Endothelial cell of umbilical vein (primary cell): ENCODE measurements around the gene ROBO2. TPM values are rescaled to one million over a fixed set of nuclear protein-coding genes. Genes with fewer than 3 reads are reported as not detected.

Experiments used
- BruUV-seq: library from RNA; stranded (reverse); fragments of 400-500 nt; replicated peaks from 2 replicates; lab custom pipeline; 2021; lab: Mats Ljungman, UMichigan
- CTCF ChIA-PET: fragments of 300-600, 350-600 bp; sonication (Branson Sonifier 250); formaldehyde crosslinking; loops from one replicate; lab custom pipeline; 2021; ENCODE audit warnings: antibody characterized with exemption, inconsistent platforms; lab: Charles Lee
- POLR2A ChIA-PET: fragments of 300-600, 350-600 bp; sonication (Branson Sonifier 250); formaldehyde crosslinking; loops from one replicate; lab custom pipeline; 2021; ENCODE audit warnings: antibody characterized with exemption, inconsistent platforms; lab: Charles Lee
- DNase-seq: peaks from one replicate; pipeline ENCODE4 v3.0.0-alpha.2; 2011; ENCODE audit warnings: low read depth, low spot score
- FAIRE-seq: peaks from 2 replicates; lab custom pipeline; 2011; peaks lifted over from hg19 to GRCh38; lab: Jason Lieb, UNC
- H2AFZ ChIP-seq: 2 replicates; pipeline ENCODE4 v1.6.0; 2012; ENCODE audit warnings: low read depth, low read length, control low read depth, inconsistent platforms
- H3K27ac ChIP-seq: 2 replicates; pipeline ENCODE4 v1.5.1; 2011; ENCODE audit warnings: low read depth, mild to moderate bottlenecking, control low read depth, low read length, moderate library complexity; ENCODE audit not compliant: insufficient read depth
- H3K27me3 ChIP-seq, 2 experiments: 2 replicates each; pipeline versions ENCODE4 v1.6.0 to v1.6.1; 2011; ENCODE audit warnings: low read length in 2 of 2, mixed read lengths in 1 of 2; ENCODE audit not compliant: control insufficient read depth in 2 of 2, insufficient read depth in 2 of 2
- H3K36me3 ChIP-seq, 2 experiments: 2 replicates in 1 of 2; 3 replicates in 1 of 2; pipeline ENCODE4 v1.5.1; 2011; ENCODE audit warnings: low read length in 2 of 2, mild to moderate bottlenecking in 1 of 2, moderate library complexity in 1 of 2; ENCODE audit not compliant: control insufficient read depth in 2 of 2, insufficient read depth in 2 of 2; ENCODE audit errors: extremely low read depth in 1 of 2
- H3K4me1 ChIP-seq: 3 replicates; pipeline ENCODE4 v1.5.1; 2011; ENCODE audit warnings: mild to moderate bottlenecking, low read length; ENCODE audit not compliant: control insufficient read depth, insufficient read depth; ENCODE audit errors: extremely low read depth
- H3K4me2 ChIP-seq: 2 replicates; pipeline ENCODE4 v1.6.1; 2011; ENCODE audit warnings: low read length, control low read depth, mixed read lengths; ENCODE audit not compliant: insufficient read depth
- H3K4me3 ChIP-seq, 3 experiments: fragments of 200-600 bp in 1 of 3; sonication (generic), shearing (Covaris generic) in 1 of 3; replicated peaks in 1 of 3; 2 replicates each; pipeline ENCODE4 v1.5.1; 2011 to 2016; ENCODE audit warnings: control low read depth in 3 of 3, low read length in 3 of 3, mild to moderate bottlenecking in 2 of 3, inconsistent platforms in 1 of 3, low read depth in 1 of 3, moderate library complexity in 1 of 3; ENCODE audit not compliant: insufficient read depth in 1 of 3
- H3K79me2 ChIP-seq: 2 replicates; pipeline ENCODE4 v1.6.0; 2012; ENCODE audit warnings: low read length, inconsistent platforms; ENCODE audit not compliant: control insufficient read depth, insufficient read depth
- H3K9ac ChIP-seq: replicated peaks from 2 replicates; pipeline ENCODE3; 2011; ENCODE audit warnings: low read length, control low read depth; ENCODE audit not compliant: insufficient read depth; ENCODE audit errors: extremely low read depth
- H3K9me1 ChIP-seq: replicated peaks from 3 replicates; pipeline ENCODE4 v1.6.0; 2011; ENCODE audit warnings: mild to moderate bottlenecking, low read length; ENCODE audit not compliant: control insufficient read depth, insufficient read depth; ENCODE audit errors: extremely low read depth
- H3K9me3 ChIP-seq: replicated peaks from 2 replicates; pipeline ENCODE4 v1.5.1; 2012; ENCODE audit warnings: low read length, inconsistent platforms; ENCODE audit not compliant: control insufficient read depth, insufficient read depth
- H4K20me1 ChIP-seq: replicated peaks from 2 replicates; pipeline ENCODE3; 2011; ENCODE audit warnings: mild to moderate bottlenecking, low read length; ENCODE audit not compliant: control insufficient read depth, insufficient read depth; ENCODE audit errors: extremely low read depth
- FOS ChIP-seq: IDR thresholded peaks from 2 replicates; pipeline ENCODE4 v1.6.1; 2011; ENCODE audit warnings: mild to moderate bottlenecking, low read length, moderate library complexity, borderline replicate concordance; ENCODE audit not compliant: insufficient read depth
- GATA2 ChIP-seq: IDR thresholded peaks from 2 replicates; pipeline ENCODE4 v1.7.0; 2011; ENCODE audit warnings: low read depth, mild to moderate bottlenecking, moderate library complexity, mixed read lengths, low read length; ENCODE audit not compliant: insufficient read length, insufficient read depth
- JUN ChIP-seq: IDR thresholded peaks from 2 replicates; pipeline ENCODE4 v1.6.1; 2011; ENCODE audit warnings: borderline replicate concordance, low read depth; ENCODE audit not compliant: insufficient read length, insufficient read depth
- MYC ChIP-seq: IDR thresholded peaks from one replicate; pipeline ENCODE4 v1.6.1; 2011; ENCODE audit warnings: mild to moderate bottlenecking, low read depth, low read length
- POLR2A ChIP-seq: IDR thresholded peaks from 2 replicates; pipeline ENCODE4 v1.6.1; 2012; ENCODE audit warnings: low read depth, mild to moderate bottlenecking, control low read depth, low read length
- POLR2AphosphoS5 ChIP-seq: IDR thresholded peaks from 2 replicates; pipeline ENCODE4 v1.6.1; 2012; ENCODE audit warnings: low read depth, mild to moderate bottlenecking, control low read depth, low read length, moderate library complexity; ENCODE audit not compliant: insufficient read depth
- dilution Hi-C: fragments of 300-500 bp; cut with MboI; formaldehyde crosslinking; loops from one replicate; pipeline ENCODE4 v1.15.0; 2019; ENCODE audit warnings: low sequenced_read_pairs; ENCODE audit not compliant: extremely low pct_ligation_motif_present
- intact Hi-C: fragments of 100-400 bp; cut with micrococcal nuclease; formaldehyde crosslinking; loops from one replicate; pipeline ENCODE4 v1.10.0; 2022
- polyA plus RNA-seq, 4 experiments: library from polyadenylated mRNA; depleted of rRNA in 3 of 4; stranded (reverse) in 3 of 4; unstranded in 1 of 4; fragments of >200 nt; gene quantifications; 2 replicates each; pipeline versions ENCODE4 v1.2.1 to v1.2.3, GENCODE V29; 2011 to 2012; ENCODE audit warnings: missing spikeins in 1 of 4
- total RNA-seq: library from RNA; stranded (reverse); gene quantifications from 2 replicates; pipeline ENCODE4 v1.2.3, GENCODE V29; 2021
- TF ChIP-seq, protein P1 (sequence below): IDR thresholded peaks from 2 replicates; pipeline ENCODE4 v1.6.1; 2011; ENCODE audit not compliant: insufficient read depth, insufficient read length
- TF ChIP-seq, protein P2 (sequence below), 2 donors: IDR thresholded peaks; 1 replicate in 1 of 2; 2 replicates in 1 of 2; pipeline ENCODE4 v1.5.1; 2011; ENCODE audit warnings: low read length in 2 of 2, mild to moderate bottlenecking in 2 of 2, moderate library complexity in 2 of 2, control low read depth in 1 of 2, inconsistent platforms in 1 of 2, low read depth in 1 of 2; ENCODE audit not compliant: insufficient read depth in 1 of 2; ENCODE audit errors: extremely low read depth in 1 of 2

ROBO2 gene
- total and polyA plus RNA-seq, 2 donors (not counting 3 experiments of a cell fraction or from before 2014, with no cell fraction given), result not detected

DNA sequence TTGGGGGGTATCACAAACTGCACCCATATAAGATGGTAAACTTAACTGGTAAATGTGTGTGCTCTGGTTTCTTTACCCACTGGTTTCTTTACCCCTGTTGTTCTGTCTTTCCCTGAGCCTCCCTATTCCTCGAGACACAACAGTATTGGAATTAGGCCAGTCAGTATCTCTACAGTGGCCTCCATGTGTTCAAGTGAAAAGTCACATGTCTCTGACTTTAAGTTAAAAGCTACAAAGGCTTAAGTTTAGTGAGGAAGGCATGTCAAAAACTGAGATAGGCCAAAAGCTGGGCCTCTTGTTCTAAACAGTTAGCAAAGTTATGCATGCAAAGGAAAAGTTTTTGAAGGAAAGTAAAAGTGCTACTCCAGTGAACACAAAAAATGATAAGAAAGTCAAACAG lies 513.3 kb downstream of the ROBO2 start:
- H3K27me3 ChIP-seq, result no peaks in the 10 kb centered on the region
- H2AFZ ChIP-seq, result no peak overlapping the region
- no TSS peak for BruUV-seq
- no peaks in the 10 kb centered on the region for H3K9me3 ChIP-seq
- dilution Hi-C loops (no loop called here), intact Hi-C loops (no loop called here)
- no peak overlapping the region for H3K27ac ChIP-seq
- DNase-seq, result no peak
- POLR2A ChIA-PET, result no interaction called here
- no peak for FAIRE-seq
- no peaks in the 10 kb centered on the region for H3K9me1 ChIP-seq
- H3K79me2 ChIP-seq, result no peaks in the 10 kb centered on the region
- no peaks in the 10 kb centered on the region for H4K20me1 ChIP-seq
- no peak overlapping the region for H3K4me3 ChIP-seq
- CTCF ChIA-PET, result no interaction called here
- no peaks in the 10 kb centered on the region for H3K4me1 ChIP-seq
- H3K4me2 ChIP-seq, result no peak overlapping the region
- no peak overlapping the region for H3K9ac ChIP-seq
- TF ChIP-seq MYC (no peak), POLR2AphosphoS5 (no peak), POLR2A (no peak), JUN (no peak), FOS (no peak), GATA2 (no peak)
- TF ChIP-seq, protein P1, sequence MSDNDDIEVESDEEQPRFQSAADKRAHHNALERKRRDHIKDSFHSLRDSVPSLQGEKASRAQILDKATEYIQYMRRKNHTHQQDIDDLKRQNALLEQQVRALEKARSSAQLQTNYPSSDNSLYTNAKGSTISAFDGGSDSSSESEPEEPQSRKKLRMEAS, result no peak
- TF ChIP-seq, protein P2, sequence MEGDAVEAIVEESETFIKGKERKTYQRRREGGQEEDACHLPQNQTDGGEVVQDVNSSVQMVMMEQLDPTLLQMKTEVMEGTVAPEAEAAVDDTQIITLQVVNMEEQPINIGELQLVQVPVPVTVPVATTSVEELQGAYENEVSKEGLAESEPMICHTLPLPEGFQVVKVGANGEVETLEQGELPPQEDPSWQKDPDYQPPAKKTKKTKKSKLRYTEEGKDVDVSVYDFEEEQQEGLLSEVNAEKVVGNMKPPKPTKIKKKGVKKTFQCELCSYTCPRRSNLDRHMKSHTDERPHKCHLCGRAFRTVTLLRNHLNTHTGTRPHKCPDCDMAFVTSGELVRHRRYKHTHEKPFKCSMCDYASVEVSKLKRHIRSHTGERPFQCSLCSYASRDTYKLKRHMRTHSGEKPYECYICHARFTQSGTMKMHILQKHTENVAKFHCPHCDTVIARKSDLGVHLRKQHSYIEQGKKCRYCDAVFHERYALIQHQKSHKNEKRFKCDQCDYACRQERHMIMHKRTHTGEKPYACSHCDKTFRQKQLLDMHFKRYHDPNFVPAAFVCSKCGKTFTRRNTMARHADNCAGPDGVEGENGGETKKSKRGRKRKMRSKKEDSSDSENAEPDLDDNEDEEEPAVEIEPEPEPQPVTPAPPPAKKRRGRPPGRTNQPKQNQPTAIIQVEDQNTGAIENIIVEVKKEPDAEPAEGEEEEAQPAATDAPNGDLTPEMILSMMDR (IDR thresholded peaks at IDR 0.05; ENCODE audit: extremely low read depth in 1 of 2, insufficient read depth in 1 of 2, low read depth in 1 of 2, low read length in 2 of 2), result no peak
- no peaks in the 10 kb centered on the region for H3K36me3 ChIP-seq
